ENCODE data around the gene NR4A3.

DNA sequence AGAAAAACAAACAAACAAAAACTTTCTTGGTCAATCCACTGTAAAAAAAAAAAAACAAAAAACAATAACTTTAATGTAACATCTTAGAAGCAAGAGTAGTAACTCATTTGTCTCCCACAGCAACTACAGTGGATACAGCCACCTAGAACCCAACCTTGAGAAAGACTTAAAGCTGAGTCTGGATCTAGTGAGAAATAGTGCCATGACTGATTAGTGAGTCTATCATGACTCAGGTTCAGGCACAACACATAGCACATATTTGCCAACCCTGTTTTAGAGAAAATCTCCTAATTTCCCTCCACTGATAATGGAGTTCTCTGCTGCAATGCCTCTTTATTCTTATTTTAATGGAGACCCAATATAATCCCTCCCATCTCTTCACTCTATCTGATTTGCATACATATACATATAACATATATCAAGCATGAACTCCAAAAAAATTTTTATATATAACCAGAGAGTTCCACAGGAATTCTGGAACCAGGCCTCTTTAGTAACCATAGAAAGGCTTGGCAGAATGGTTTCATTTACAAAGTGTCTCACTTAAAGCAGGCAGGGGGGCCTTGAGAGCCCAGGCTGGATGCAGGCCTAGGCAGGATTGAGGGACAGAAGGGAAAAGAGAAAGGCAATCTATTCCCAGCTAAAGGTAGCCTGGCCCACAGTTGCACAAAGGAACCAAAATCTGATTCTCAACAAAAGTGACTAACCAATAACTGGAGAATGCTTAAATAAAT lies 11.9 kb upstream of the NR4A3 start:
- TF ChIP-seq, protein P1, sequence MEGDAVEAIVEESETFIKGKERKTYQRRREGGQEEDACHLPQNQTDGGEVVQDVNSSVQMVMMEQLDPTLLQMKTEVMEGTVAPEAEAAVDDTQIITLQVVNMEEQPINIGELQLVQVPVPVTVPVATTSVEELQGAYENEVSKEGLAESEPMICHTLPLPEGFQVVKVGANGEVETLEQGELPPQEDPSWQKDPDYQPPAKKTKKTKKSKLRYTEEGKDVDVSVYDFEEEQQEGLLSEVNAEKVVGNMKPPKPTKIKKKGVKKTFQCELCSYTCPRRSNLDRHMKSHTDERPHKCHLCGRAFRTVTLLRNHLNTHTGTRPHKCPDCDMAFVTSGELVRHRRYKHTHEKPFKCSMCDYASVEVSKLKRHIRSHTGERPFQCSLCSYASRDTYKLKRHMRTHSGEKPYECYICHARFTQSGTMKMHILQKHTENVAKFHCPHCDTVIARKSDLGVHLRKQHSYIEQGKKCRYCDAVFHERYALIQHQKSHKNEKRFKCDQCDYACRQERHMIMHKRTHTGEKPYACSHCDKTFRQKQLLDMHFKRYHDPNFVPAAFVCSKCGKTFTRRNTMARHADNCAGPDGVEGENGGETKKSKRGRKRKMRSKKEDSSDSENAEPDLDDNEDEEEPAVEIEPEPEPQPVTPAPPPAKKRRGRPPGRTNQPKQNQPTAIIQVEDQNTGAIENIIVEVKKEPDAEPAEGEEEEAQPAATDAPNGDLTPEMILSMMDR (IDR thresholded peaks at IDR 0.05), result no peak
- TF ChIP-seq POLR2A (IDR thresholded peaks at IDR 0.05) (no peak), POLR2AphosphoS5 (IDR thresholded peaks at IDR 0.05) (no peak), EP300 (IDR thresholded peaks at IDR 0.05) (no peak)
